ENCODE data around the gene COL17A1. TPM values are rescaled to one million over a fixed set of nuclear protein-coding genes. Genes with fewer than 3 reads are reported as not detected.

The COL17A1 gene
- total and polyA plus RNA-seq, 3 experiments from 2014 or later: not detected

- H3K36me3 ChIP-seq (ENCODE audit: insufficient read depth, low read length): no peaks in the 10 kb centered on the region
- H3K9me3 ChIP-seq (ENCODE audit: low read length): no peaks in the 10 kb centered on the region
- H3K4me1 ChIP-seq (ENCODE audit: insufficient read depth, low read length): no peaks in the 10 kb centered on the region
- ChIA-PET CTCF (no interaction called here), POLR2A (no interaction called here)
- peak overlapping the region in 1 of 8 donors; percentile 53 for H3K27ac Mint-ChIP-seq
- no peak overlapping the region for H3K4me3 ChIP-seq (ENCODE audit: low read length)
- H3K27me3 ChIP-seq (ENCODE audit: insufficient read depth, low read length, poor library complexity, severe bottlenecking): no peaks in the 10 kb centered on the region
- peaks cover 2 to 4% of the 10 kb centered on the region in 2 donors for H3K27me3 Mint-ChIP-seq
- DNase-seq: no peak
- H3K9me3 Mint-ChIP-seq: no peaks in the 10 kb centered on the region
- no peak overlapping the region for H3K27ac ChIP-seq (ENCODE audit: low read depth, low read length)
- H3K4me1 Mint-ChIP-seq: no peaks in the 10 kb centered on the region
- H3K36me3 Mint-ChIP-seq: no peaks in the 10 kb centered on the region
- no peak overlapping the region for H3K4me3 Mint-ChIP-seq
These were observed 18.7 kb upstream of the COL17A1 start for GRCh38 chr10:104104418-104104817.

GRCh38 chr10:104103956-104104355 is 18.3 kb upstream of the COL17A1 start:
- Mint-ChIP-seq H3K27ac (no peak overlapping the region), H3K36me3 (no peaks in the 10 kb centered on the region), H3K27me3 (peaks cover 2 to 7% of the 10 kb centered on the region in 2 donors), H3K9me3 (no peaks in the 10 kb centered on the region), H3K4me3 (no peak overlapping the region), H3K4me1 (no peaks in the 10 kb centered on the region)
- Histone ChIP-seq H3K27ac (ENCODE audit: low read depth, low read length) (no peak overlapping the region), H3K9me3 (ENCODE audit: low read length) (no peaks in the 10 kb centered on the region), H3K36me3 (ENCODE audit: insufficient read depth, low read length) (no peaks in the 10 kb centered on the region), H3K4me3 (ENCODE audit: low read length) (no peak overlapping the region), H3K4me1 (ENCODE audit: insufficient read depth, low read length) (no peaks in the 10 kb centered on the region), H3K27me3 (ENCODE audit: insufficient read depth, low read length, poor library complexity, severe bottlenecking) (no peaks in the 10 kb centered on the region)
- no peak for DNase-seq
- CTCF ChIA-PET: no interaction called here
- POLR2A ChIA-PET: no interaction called here

- Histone ChIP-seq H3K27me3 (ENCODE audit: insufficient read depth, low read length, poor library complexity, severe bottlenecking) (no peaks in the 10 kb centered on the region), H3K4me1 (ENCODE audit: insufficient read depth, low read length) (no peaks in the 10 kb centered on the region), H3K4me3 (ENCODE audit: low read length) (no peak overlapping the region), H3K36me3 (ENCODE audit: insufficient read depth, low read length) (no peaks in the 10 kb centered on the region), H3K9me3 (ENCODE audit: low read length) (no peaks in the 10 kb centered on the region), H3K27ac (ENCODE audit: low read depth, low read length) (no peak overlapping the region)
- DNase-seq: no peak
- POLR2A ChIA-PET: no interaction called here
- Mint-ChIP-seq H3K36me3 (peaks cover 0 to 2% (median 0%) of the 10 kb centered on the region in 3 donors), H3K27ac (no peak overlapping the region), H3K4me1 (no peaks in the 10 kb centered on the region), H3K4me3 (no peak overlapping the region), H3K9me3 (peaks cover 0 to 2% (median 0%) of the 10 kb centered on the region in 5 donors), H3K27me3 (peaks cover 4 to 21% of the 10 kb centered on the region in 2 donors)
- CTCF ChIA-PET: no interaction called here
These were observed 16.2 kb upstream of the COL17A1 start for GRCh38 chr10:104101902-104102301.

DNA sequence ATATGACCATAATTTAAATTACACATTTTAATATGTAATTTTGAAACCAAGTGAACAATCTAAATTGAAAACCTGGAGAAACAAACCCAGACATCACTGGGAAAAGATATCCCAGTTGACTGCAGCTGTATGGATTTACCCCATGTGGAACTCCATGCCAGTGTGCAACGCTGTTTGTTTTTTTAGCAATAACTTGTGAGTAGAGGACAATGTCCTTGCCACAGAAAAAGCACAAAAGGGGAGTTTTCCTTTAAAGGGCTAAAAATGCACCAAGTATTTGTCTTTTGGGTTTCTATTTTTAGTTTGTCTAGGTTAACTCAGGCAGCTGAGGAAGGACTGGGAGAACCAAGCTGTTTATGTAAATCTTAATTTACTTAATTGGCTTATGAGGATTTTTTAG is 15.1 kb upstream of the COL17A1 start:
- H3K27ac ChIP-seq (ENCODE audit: low read depth, low read length): no peak overlapping the region
- Mint-ChIP-seq H3K9me3 (peaks cover 0 to 3% (median 0%) of the 10 kb centered on the region in 5 donors), H3K27me3 (peaks cover 4 to 27% of the 10 kb centered on the region in 2 donors), H3K4me3 (no peak overlapping the region), H3K36me3 (peaks cover 0 to 7% (median 0%) of the 10 kb centered on the region in 3 donors), H3K4me1 (no peaks in the 10 kb centered on the region), H3K27ac (no peak overlapping the region)
- no peak overlapping the region for H3K4me3 ChIP-seq (ENCODE audit: low read length)
- ChIA-PET CTCF (interaction anchor here (1.0 to 1.6 kb wide), 2 partner anchors 21 to 22 kb away, joined by 3 read pairs; no protein-coding TSS in a partner anchor), POLR2A (no interaction called here)
- no peaks in the 10 kb centered on the region for H3K9me3 ChIP-seq (ENCODE audit: low read length)
- no peaks in the 10 kb centered on the region for H3K4me1 ChIP-seq (ENCODE audit: insufficient read depth, low read length)
- no peaks in the 10 kb centered on the region for H3K27me3 ChIP-seq (ENCODE audit: insufficient read depth, low read length, poor library complexity, severe bottlenecking)
- H3K36me3 ChIP-seq (ENCODE audit: insufficient read depth, low read length): no peaks in the 10 kb centered on the region
- DNase-seq: no peak

DNA sequence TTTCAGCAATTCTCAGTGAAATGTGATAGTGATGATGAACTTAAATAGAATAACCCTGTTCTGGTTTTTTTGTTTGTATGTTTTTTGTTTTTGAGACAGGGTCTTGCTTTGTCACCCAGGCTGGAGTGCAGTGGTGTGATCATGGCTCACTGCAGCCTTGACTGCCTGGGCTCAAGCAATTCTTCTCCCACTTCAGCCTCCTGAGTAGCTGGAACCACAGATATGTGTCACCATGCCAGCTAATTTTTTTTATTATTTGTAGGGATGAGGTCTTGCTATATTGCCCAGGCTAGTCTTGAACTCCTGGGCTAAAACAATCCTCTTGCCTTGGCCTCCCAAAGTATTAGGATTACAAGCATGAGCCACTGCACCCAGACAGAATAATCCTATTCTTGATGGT is 14.3 kb upstream of the COL17A1 start:
- Mint-ChIP-seq H3K4me3 (peak overlapping the region in 1 of 7 donors; percentile 18), H3K27me3 (peaks cover 4 to 27% of the 10 kb centered on the region in 2 donors), H3K36me3 (peaks cover 0 to 7% (median 0%) of the 10 kb centered on the region in 3 donors), H3K27ac (no peak overlapping the region), H3K4me1 (no peaks in the 10 kb centered on the region), H3K9me3 (peaks cover 0 to 3% (median 0%) of the 10 kb centered on the region in 5 donors)
- POLR2A ChIA-PET: no interaction called here
- Histone ChIP-seq H3K4me3 (ENCODE audit: low read length) (no peak overlapping the region), H3K27me3 (ENCODE audit: insufficient read depth, low read length, poor library complexity, severe bottlenecking) (no peaks in the 10 kb centered on the region), H3K36me3 (ENCODE audit: insufficient read depth, low read length) (no peaks in the 10 kb centered on the region), H3K27ac (ENCODE audit: low read depth, low read length) (no peak overlapping the region), H3K9me3 (ENCODE audit: low read length) (no peaks in the 10 kb centered on the region), H3K4me1 (ENCODE audit: insufficient read depth, low read length) (no peaks in the 10 kb centered on the region)
- CTCF ChIA-PET: interaction anchor here (1.0 to 1.6 kb wide), 2 partner anchors 21 to 23 kb away, joined by 3 read pairs; no protein-coding TSS in a partner anchor
- DNase-seq: no peak

DNA sequence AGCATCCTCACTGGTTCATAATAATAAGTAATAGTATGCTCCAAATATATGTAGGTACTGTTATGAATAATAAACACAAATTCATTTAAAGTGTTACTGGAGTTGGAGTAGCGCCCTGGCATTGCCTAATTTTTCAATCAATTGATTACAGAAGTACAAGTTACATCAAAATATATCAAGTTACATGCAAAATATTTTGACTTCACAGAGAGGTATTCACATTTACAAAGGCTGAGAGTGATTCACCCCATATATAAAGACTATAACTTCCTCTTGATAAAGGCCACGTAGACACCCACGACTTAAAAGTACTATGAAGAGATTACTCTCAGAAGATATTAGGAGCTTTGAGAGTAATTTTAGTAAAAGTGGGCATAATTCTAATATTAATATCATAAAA is 13.6 kb upstream of the COL17A1 start:
- no peak for DNase-seq
- Mint-ChIP-seq H3K9me3 (peaks cover 0 to 3% (median 0%) of the 10 kb centered on the region in 5 donors), H3K36me3 (peaks cover 0 to 7% (median 0%) of the 10 kb centered on the region in 3 donors), H3K4me3 (no peak overlapping the region), H3K27me3 (peaks cover 5 to 27% of the 10 kb centered on the region in 2 donors), H3K27ac (no peak overlapping the region), H3K4me1 (no peaks in the 10 kb centered on the region)
- POLR2A ChIA-PET: no interaction called here
- Histone ChIP-seq H3K4me3 (ENCODE audit: low read length) (no peak overlapping the region), H3K4me1 (ENCODE audit: insufficient read depth, low read length) (no peaks in the 10 kb centered on the region), H3K36me3 (ENCODE audit: insufficient read depth, low read length) (no peaks in the 10 kb centered on the region), H3K27me3 (ENCODE audit: insufficient read depth, low read length, poor library complexity, severe bottlenecking) (no peaks in the 10 kb centered on the region), H3K27ac (ENCODE audit: low read depth, low read length) (no peak overlapping the region), H3K9me3 (ENCODE audit: low read length) (no peaks in the 10 kb centered on the region)
- CTCF ChIA-PET: interaction anchor here (1.6 kb wide), 1 partner anchor 23 kb away, joined by 3 read pairs; no protein-coding TSS in a partner anchor

DNA sequence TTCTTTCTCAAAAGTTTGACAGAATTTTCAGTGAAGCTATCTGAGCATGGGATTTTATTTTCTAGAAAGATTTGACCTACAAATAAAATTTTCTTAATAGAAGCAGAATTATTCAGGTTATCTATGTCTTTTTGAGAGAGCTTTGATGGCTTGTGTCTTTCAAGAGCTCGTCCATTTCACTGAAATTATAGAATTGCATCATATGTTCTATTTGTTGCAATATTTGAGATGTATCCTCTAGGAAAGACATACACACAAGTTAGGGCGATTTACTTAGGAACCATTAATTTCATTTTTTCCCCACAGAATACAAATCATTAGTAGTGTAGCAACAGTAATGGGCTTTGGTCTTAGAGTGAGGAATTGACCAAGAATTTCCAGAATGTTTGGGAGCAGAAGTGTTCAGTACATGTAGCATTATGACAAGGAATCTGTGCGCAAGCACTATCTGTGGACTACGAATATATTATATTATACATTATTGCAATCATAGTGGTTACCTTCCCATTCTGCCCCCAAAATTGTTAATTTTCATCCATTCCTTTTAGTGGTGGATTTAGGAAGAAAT is 12.8 kb upstream of the COL17A1 start:
- Mint-ChIP-seq H3K4me1 (no peaks in the 10 kb centered on the region), H3K36me3 (peaks cover 0 to 7% (median 0%) of the 10 kb centered on the region in 3 donors), H3K4me3 (no peak overlapping the region), H3K27ac (no peak overlapping the region), H3K9me3 (peaks cover 0 to 3% (median 0%) of the 10 kb centered on the region in 5 donors), H3K27me3 (peaks cover 5 to 27% of the 10 kb centered on the region in 2 donors)
- Histone ChIP-seq H3K36me3 (ENCODE audit: insufficient read depth, low read length) (no peaks in the 10 kb centered on the region), H3K4me3 (ENCODE audit: low read length) (no peak overlapping the region), H3K27ac (ENCODE audit: low read depth, low read length) (no peak overlapping the region), H3K27me3 (ENCODE audit: insufficient read depth, low read length, poor library complexity, severe bottlenecking) (no peaks in the 10 kb centered on the region), H3K9me3 (ENCODE audit: low read length) (no peaks in the 10 kb centered on the region), H3K4me1 (ENCODE audit: insufficient read depth, low read length) (no peaks in the 10 kb centered on the region)
- ChIA-PET POLR2A (no interaction called here), CTCF (interaction anchor here (1.1 kb wide), 1 partner anchor 17 kb away, joined by 3 read pairs; no protein-coding TSS in a partner anchor)
- DNase-seq: no peak

DNA sequence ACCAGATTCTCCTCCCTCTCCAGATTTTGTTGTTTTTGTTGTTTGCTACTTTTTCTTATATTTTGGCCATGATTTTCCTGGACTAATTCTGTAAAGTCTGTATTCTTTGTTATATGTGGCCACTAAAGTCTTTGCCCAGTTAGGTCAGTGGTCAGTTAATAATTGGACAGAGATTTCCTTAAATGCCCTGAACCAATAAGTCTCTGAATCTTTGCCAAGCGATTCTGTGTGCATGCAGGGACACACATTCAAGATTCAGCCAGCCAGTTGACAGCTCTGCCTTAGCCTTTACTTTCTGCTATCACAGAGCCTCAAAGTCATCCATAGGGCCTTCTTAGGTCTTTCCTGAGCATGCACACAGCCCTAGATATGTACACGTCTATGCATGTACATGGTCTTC is 11.0 kb upstream of the COL17A1 start:
- H3K4me3 Mint-ChIP-seq: no peak overlapping the region
- no peak for DNase-seq
- H3K27ac Mint-ChIP-seq: no peak overlapping the region
- H3K4me1 ChIP-seq (ENCODE audit: insufficient read depth, low read length): no peaks in the 10 kb centered on the region
- H3K27ac ChIP-seq (ENCODE audit: low read depth, low read length): no peak overlapping the region
- ChIA-PET CTCF (no interaction called here), POLR2A (no interaction called here)
- H3K4me3 ChIP-seq (ENCODE audit: low read length): no peak overlapping the region
- H3K36me3 ChIP-seq (ENCODE audit: insufficient read depth, low read length): no peaks in the 10 kb centered on the region
- peaks cover 0 to 7% (median 0%) of the 10 kb centered on the region in 3 donors for H3K36me3 Mint-ChIP-seq
- H3K27me3 ChIP-seq (ENCODE audit: insufficient read depth, low read length, poor library complexity, severe bottlenecking): no peaks in the 10 kb centered on the region
- no peaks in the 10 kb centered on the region for H3K4me1 Mint-ChIP-seq
- H3K9me3 Mint-ChIP-seq: peaks cover 0 to 3% (median 0%) of the 10 kb centered on the region in 5 donors
- no peaks in the 10 kb centered on the region for H3K9me3 ChIP-seq (ENCODE audit: low read length)
- H3K27me3 Mint-ChIP-seq: peaks cover 5 to 24% of the 10 kb centered on the region in 2 donors

Measured in CD8-positive, alpha-beta memory T cell (primary cell).